ENCODE measurements around the gene CDH9.

- TF ChIP-seq CTCF (IDR thresholded peaks at IDR 0.05) (no peak), POLR2A (IDR thresholded peaks at IDR 0.05) (no peak)
These were observed 174.3 kb downstream of the CDH9 start for GRCh38 chr5:26864061-26864460.
